OCI-LY1 (cell line): Measurements from ENCODE around the gene IFNAR2.

Experiments used
- H2AFZ ChIP-seq: fragments of 200-600 bp; sonication (generic), shearing (Covaris generic); 2 replicates; pipeline ENCODE4 v1.6.0; 2014; ENCODE audit warnings: antibody characterized with exemption, mild to moderate bottlenecking, low read length
- H3F3A ChIP-seq: fragments of 200-600 bp; sonication (generic), shearing (Covaris generic); 2 replicates; pipeline ENCODE4 v1.6.0; 2014; ENCODE audit warnings: mild to moderate bottlenecking, antibody characterized with exemption, low read length, moderate library complexity; ENCODE audit not compliant: insufficient read depth
- H3K27ac ChIP-seq: fragments of 200-600 bp; sonication (generic); 2 replicates; pipeline ENCODE4 v1.5.1; 2014; ENCODE audit warnings: low read length, mixed run types, mild to moderate bottlenecking, low read depth; ENCODE audit not compliant: poor library complexity, severe bottlenecking
- H3K27me3 ChIP-seq: fragments of 200-600 bp; sonication (generic); 2 replicates; pipeline ENCODE4 v1.6.0; 2014; ENCODE audit warnings: antibody characterized with exemption, mild to moderate bottlenecking, low read length, moderate library complexity; ENCODE audit not compliant: insufficient read depth
- H3K36me3 ChIP-seq: fragments of 200-600 bp; sonication (generic); 2 replicates; pipeline ENCODE4 v1.6.1; 2014; ENCODE audit warnings: mild to moderate bottlenecking, antibody characterized with exemption, low read length, moderate library complexity, mixed read lengths; ENCODE audit not compliant: insufficient read depth
- H3K4me1 ChIP-seq: fragments of 200-600 bp; sonication (generic); 2 replicates; pipeline ENCODE4 v1.5.1; 2014; ENCODE audit warnings: mild to moderate bottlenecking, low read length, moderate library complexity; ENCODE audit not compliant: insufficient read depth, severe bottlenecking
- H3K4me2 ChIP-seq: fragments of 200-600 bp; sonication (generic), shearing (Covaris generic); 2 replicates; pipeline ENCODE4 v1.6.1; 2014; ENCODE audit warnings: low read length
- H3K4me3 ChIP-seq: fragments of 200-600 bp; sonication (generic); 2 replicates; pipeline ENCODE4 v1.5.1; 2014; ENCODE audit warnings: low read length, low read depth, mild to moderate bottlenecking, mixed read lengths; ENCODE audit not compliant: poor library complexity, severe bottlenecking
- H3K79me2 ChIP-seq: fragments of 200-600 bp; shearing (Covaris generic); 2 replicates; pipeline ENCODE4 v1.6.1; 2016; ENCODE audit warnings: mixed run types, low read length, mixed read lengths; ENCODE audit not compliant: insufficient read depth
- H3K9ac ChIP-seq: fragments of 200-600 bp; sonication (generic), shearing (Covaris generic); 2 replicates; pipeline ENCODE4 v1.6.1; 2014; ENCODE audit warnings: mild to moderate bottlenecking, low read length, mixed read lengths
- H3K9me2 ChIP-seq: fragments of 200-600 bp; sonication (generic), shearing (Covaris generic); 2 replicates; pipeline ENCODE4 v1.6.1; 2014; ENCODE audit warnings: low read depth, mild to moderate bottlenecking, low read length, mixed read lengths
- H3K9me3 ChIP-seq: fragments of 200-600 bp; shearing (Covaris generic); 2 replicates; pipeline ENCODE4 v1.6.1; 2014; ENCODE audit warnings: low read length, mixed read lengths
- H4K20me1 ChIP-seq: fragments of 200-600 bp; sonication (generic), shearing (Covaris generic); 2 replicates; pipeline ENCODE4 v1.6.0; 2016; ENCODE audit warnings: mild to moderate bottlenecking, low read length; ENCODE audit not compliant: insufficient read depth
- EZH2 ChIP-seq: fragments of 200-600 bp; sonication (generic), shearing (Covaris generic); IDR thresholded peaks from 2 replicates; pipeline ENCODE4 v1.8.0; 2017; ENCODE audit warnings: borderline replicate concordance, mixed run types, mild to moderate bottlenecking, antibody characterized with exemption, low read length, moderate library complexity, mixed read lengths
- TF ChIP-seq, protein P1 (sequence below): fragments of 200-600 bp; sonication (generic), shearing (Covaris generic); IDR thresholded peaks from 2 replicates; pipeline ENCODE4 v1.5.1; 2017; ENCODE audit warnings: mild to moderate bottlenecking, antibody characterized with exemption, low read length, moderate library complexity, mixed read lengths

Gene IFNAR2

DNA sequence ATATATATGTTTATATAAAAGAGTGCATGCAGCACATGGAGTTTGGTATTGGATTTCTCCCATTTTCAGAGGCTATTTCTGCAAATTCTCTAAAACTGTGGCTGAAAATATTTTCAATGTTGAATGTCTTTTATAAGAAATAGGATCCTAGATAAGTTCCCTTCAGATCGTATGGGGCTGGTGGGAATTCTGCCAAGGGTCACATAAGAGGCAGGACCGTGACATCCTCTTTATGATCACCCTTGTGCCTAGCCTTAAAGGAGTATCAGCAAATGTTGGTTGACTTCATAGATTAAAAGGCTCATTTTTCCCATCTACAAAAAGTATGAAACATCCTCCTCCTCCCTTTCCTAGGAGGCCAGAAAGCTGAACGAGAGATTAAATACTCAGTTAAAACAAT is 1.3 kb upstream of the IFNAR2 start:
- peaks cover 37% of the 10 kb centered on the region for H3K79me2 ChIP-seq
- H2AFZ ChIP-seq, result no peak overlapping the region
- no peaks in the 10 kb centered on the region for H3K9me3 ChIP-seq
- H3F3A ChIP-seq, result no peaks in the 10 kb centered on the region
- H4K20me1 ChIP-seq, result no peaks in the 10 kb centered on the region
- H3K27ac ChIP-seq, result no peak overlapping the region
- no peak for TF ChIP-seq EZH2
- TF ChIP-seq, protein P1, sequence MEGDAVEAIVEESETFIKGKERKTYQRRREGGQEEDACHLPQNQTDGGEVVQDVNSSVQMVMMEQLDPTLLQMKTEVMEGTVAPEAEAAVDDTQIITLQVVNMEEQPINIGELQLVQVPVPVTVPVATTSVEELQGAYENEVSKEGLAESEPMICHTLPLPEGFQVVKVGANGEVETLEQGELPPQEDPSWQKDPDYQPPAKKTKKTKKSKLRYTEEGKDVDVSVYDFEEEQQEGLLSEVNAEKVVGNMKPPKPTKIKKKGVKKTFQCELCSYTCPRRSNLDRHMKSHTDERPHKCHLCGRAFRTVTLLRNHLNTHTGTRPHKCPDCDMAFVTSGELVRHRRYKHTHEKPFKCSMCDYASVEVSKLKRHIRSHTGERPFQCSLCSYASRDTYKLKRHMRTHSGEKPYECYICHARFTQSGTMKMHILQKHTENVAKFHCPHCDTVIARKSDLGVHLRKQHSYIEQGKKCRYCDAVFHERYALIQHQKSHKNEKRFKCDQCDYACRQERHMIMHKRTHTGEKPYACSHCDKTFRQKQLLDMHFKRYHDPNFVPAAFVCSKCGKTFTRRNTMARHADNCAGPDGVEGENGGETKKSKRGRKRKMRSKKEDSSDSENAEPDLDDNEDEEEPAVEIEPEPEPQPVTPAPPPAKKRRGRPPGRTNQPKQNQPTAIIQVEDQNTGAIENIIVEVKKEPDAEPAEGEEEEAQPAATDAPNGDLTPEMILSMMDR, result no peak
- peaks cover 37% of the 10 kb centered on the region for H3K4me1 ChIP-seq
- no peaks in the 10 kb centered on the region for H3K27me3 ChIP-seq
- H3K36me3 ChIP-seq, result peaks cover 22% of the 10 kb centered on the region
- no peaks in the 10 kb centered on the region for H3K9me2 ChIP-seq
- H3K9ac ChIP-seq, result no peak overlapping the region
- no peak overlapping the region for H3K4me3 ChIP-seq
- H3K4me2 ChIP-seq, result no peak overlapping the region

DNA sequence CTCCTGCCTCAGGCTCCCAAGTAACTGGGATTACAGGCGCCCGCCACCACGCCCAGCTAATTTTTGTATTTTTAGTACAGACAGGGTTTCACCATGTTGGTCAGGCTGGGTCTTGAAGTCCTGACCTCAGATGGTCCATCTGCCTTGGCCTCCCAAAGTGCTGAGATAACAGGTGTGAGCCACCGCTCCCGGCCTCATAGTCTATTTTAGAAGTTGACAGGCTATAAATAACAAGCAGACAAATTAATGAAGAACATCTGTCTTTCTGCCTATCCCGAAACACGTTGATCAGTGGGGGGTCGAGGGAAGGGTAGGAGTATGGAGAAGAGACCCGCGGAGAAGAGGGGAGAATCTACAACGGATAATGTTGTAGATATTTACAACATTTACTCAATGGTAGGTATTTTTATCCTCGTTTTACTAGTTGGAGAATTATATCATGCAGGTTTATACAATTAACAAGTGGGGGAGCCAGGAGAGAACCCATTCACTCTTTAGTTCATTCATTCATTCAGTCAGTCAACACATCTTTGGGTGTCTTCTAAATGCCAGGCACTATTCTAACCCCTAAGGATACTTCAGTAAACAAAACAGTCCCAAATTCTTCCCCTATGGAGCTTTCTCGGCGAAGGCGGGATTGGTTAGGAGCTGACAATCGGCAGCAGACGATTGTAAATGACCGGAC is 497 bp upstream of the IFNAR2 start:
- H3K9me2 ChIP-seq, result no peaks in the 10 kb centered on the region
- H3K27me3 ChIP-seq, result no peaks in the 10 kb centered on the region
- H3F3A ChIP-seq, result no peaks in the 10 kb centered on the region
- H3K4me3 ChIP-seq, result peak overlapping the region; percentile 96
- H4K20me1 ChIP-seq, result no peaks in the 10 kb centered on the region
- H3K4me2 ChIP-seq, result peak overlapping the region; percentile 95
- H2AFZ ChIP-seq, result peak overlapping the region; percentile 93; the same call in 1 of the 2 replicates
- H3K27ac ChIP-seq, result no peak overlapping the region
- no peaks in the 10 kb centered on the region for H3K9me3 ChIP-seq
- H3K36me3 ChIP-seq, result peaks cover 29% of the 10 kb centered on the region
- no peak for TF ChIP-seq EZH2
- TF ChIP-seq, protein P1, result no peak
- peak overlapping the region; percentile 63 for H3K9ac ChIP-seq
- H3K4me1 ChIP-seq, result peaks cover 45% of the 10 kb centered on the region
- peaks cover 44% of the 10 kb centered on the region for H3K79me2 ChIP-seq

DNA sequence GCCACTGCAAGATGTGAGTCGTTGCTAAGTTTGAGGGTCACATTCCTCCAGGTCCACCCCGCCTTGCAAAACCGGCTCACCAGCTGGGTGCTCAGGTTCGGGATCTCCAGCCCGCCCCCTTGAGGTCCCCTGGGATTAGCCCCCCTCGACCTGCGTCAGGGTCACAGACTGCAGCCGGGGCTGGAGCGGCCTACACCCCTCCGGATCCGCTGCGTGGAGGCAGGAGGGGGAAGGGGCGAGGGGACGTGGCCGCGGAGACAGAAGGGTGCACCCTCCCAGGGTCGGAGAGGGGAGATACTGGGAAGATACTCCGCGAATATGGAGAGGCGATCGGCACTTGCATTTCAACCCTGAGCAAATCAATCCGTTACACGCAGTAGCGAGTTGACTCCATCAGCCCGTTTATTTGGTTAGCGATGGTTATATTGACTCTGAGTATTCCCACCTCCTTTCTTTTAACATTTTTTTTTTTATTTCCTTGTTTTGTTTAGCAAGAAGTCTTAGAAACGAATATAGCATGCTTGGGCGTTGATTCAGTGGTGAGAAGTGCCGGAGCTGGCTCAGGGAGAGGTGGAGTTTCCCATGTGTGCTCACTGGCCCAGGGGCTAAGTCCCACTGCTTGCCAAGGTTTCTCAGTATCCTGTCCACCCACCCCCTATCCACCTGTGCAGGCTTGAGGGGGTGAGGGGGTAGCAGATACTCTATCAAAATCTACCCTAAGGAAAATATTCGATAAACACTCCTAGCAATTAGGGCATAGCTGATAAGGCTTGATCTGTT is 997 bp downstream of the IFNAR2 start:
- no peaks in the 10 kb centered on the region for H3F3A ChIP-seq
- peaks cover 42% of the 10 kb centered on the region for H3K36me3 ChIP-seq
- H3K9me2 ChIP-seq, result no peaks in the 10 kb centered on the region
- H3K4me2 ChIP-seq, result peak overlapping the region; percentile 95
- peaks cover 54% of the 10 kb centered on the region for H3K4me1 ChIP-seq
- peak overlapping the region; percentile 79 for H3K27ac ChIP-seq
- H3K4me3 ChIP-seq, result peak overlapping the region; percentile 96
- no peaks in the 10 kb centered on the region for H4K20me1 ChIP-seq
- no peak overlapping the region for H2AFZ ChIP-seq
- no peaks in the 10 kb centered on the region for H3K27me3 ChIP-seq
- no peaks in the 10 kb centered on the region for H3K9me3 ChIP-seq
- peaks cover 57% of the 10 kb centered on the region for H3K79me2 ChIP-seq
- TF ChIP-seq EZH2, result no peak
- TF ChIP-seq, protein P1, result peak; percentile 29; the same call in 1 of the 2 replicates
- H3K9ac ChIP-seq, result peak overlapping the region; percentile 77
